Keratinocyte (primary cell): ENCODE results near the gene SMIM27.

Experiments used
- CTCF ChIP-seq, 3 experiments: IDR thresholded peaks in 1 of 3; conservative IDR thresholded peaks in 1 of 3; optimal IDR thresholded peaks in 1 of 3; 2 replicates in 2 of 3; 3 replicates in 1 of 3; pipeline versions ENCODE3 to v1.5.1; 2011; ENCODE audit warnings: low read length in 3 of 3, mild to moderate bottlenecking in 3 of 3, moderate library complexity in 2 of 3, control low read depth in 1 of 3, inconsistent platforms in 1 of 3; ENCODE audit not compliant: insufficient read depth in 2 of 3; ENCODE audit errors: extremely low read depth in 1 of 3
- EZH2 ChIP-seq: IDR thresholded peaks from one replicate; pipeline ENCODE4 v1.6.1; 2012; ENCODE audit warnings: inconsistent platforms, mild to moderate bottlenecking, low read length, moderate library complexity

GRCh38 chr9:32590898-32591297, 38.8 kb downstream of the SMIM27 start:
- TF ChIP-seq CTCF (optimal IDR thresholded peaks at IDR 0.05 in 1 of 3, IDR thresholded peaks at IDR 0.05 in 1 of 3, conservative IDR thresholded peaks at IDR 0.05 in 1 of 3; ENCODE audit: extremely low read depth in 1 of 3, insufficient read depth in 2 of 3, low read length in 3 of 3) (no peak), EZH2 (no peak)
